T-helper 2 cell treated with Interferon-gamma antibody and Interleukin-4, amounts not matched to agents 100 ng/mL and 5 ng/mL, for 36 hours (primary cell): ENCODE measurements around the gene GPT2. TPM values are rescaled to one million over a fixed set of nuclear protein-coding genes. Genes with fewer than 3 reads are reported as not detected.

Experiments
- intact Hi-C: fragments of 100-400 bp; cut with micrococcal nuclease; formaldehyde crosslinking; loops from one replicate; pipeline ENCODE4 v1.15.1; 2023
- total RNA-seq: library from RNA; stranded (reverse); gene quantifications from 2 replicates; pipeline ENCODE4 v1.2.3, GENCODE V29; 2022

GPT2 gene
- total RNA-seq, 1 donor from 2014 or later = 8.0 TPM

- intact Hi-C loops = no loop called here
Observed at GRCh38 chr16:46918400-46918799, 34.2 kb downstream of the GPT2 start.

GRCh38 chr16:46918905-46919792 lies 35.0 kb downstream of the GPT2 start:
- intact Hi-C loops = no loop called here

- intact Hi-C loops = no loop called here
Observed at GRCh38 chr16:46920402-46921068, 36.4 kb downstream of the GPT2 start.

GRCh38 chr16:46922239-46922638 lies 38.1 kb downstream of the GPT2 start:
- intact Hi-C loops = no loop called here

- intact Hi-C loops = no loop called here
Observed at GRCh38 chr16:46923513-46924295, 39.5 kb downstream of the GPT2 start.

- intact Hi-C loops = no loop called here
Observed at GRCh38 chr16:46924402-46924801, 40.2 kb downstream of the GPT2 start.

GRCh38 chr16:46926470-46927225 lies 42.5 kb downstream of the GPT2 start:
- intact Hi-C loops = no loop called here

GRCh38 chr16:46927273-46927672 lies 43.1 kb downstream of the GPT2 start:
- intact Hi-C loops = no loop called here

- intact Hi-C loops = loop anchor here (1.0 kb wide), 2 partner anchors 75 to 256 kb away; no protein-coding TSS in a partner anchor
Observed at GRCh38 chr16:46928811-46929210, 44.6 kb downstream of the GPT2 start.

GRCh38 chr16:46929378-46930332 lies 45.5 kb downstream of the GPT2 start:
- intact Hi-C loops = loop anchor here (1.0 kb wide), 2 partner anchors 75 to 256 kb away; no protein-coding TSS in a partner anchor

GRCh38 chr16:46930861-46931260 lies 46.7 kb downstream of the GPT2 start:
- intact Hi-C loops = no loop called here

GRCh38 chr16:46932802-46933201 lies 48.6 kb downstream of the GPT2 start:
- intact Hi-C loops = no loop called here

GRCh38 chr16:46937536-46937935 lies 53.4 kb downstream of the GPT2 start:
- intact Hi-C loops = no loop called here

- intact Hi-C loops = loop anchor here (5.0 kb wide), 2 partner anchors 198 to 1173 kb away; partner anchors contain the start of gene NETO2
Observed at GRCh38 chr16:46944713-46945112, 60.6 kb downstream of the GPT2 start.

GRCh38 chr16:46947900-46948547 lies 63.9 kb downstream of the GPT2 start:
- intact Hi-C loops = loop anchor here (1.0 to 5.0 kb wide), 4 partner anchors 71 to 1217 kb away; partner anchors contain the start of gene NETO2

GRCh38 chr16:46948548-46949166 lies 64.5 kb downstream of the GPT2 start:
- intact Hi-C loops = loop anchor here (5.0 kb wide), 2 partner anchors 194 to 1169 kb away; partner anchors contain the start of gene NETO2

- intact Hi-C loops = loop anchor here (5.0 kb wide), 2 partner anchors 193 to 1168 kb away; partner anchors contain the start of gene NETO2
Observed at GRCh38 chr16:46949241-46949892, 65.2 kb downstream of the GPT2 start.

GRCh38 chr16:46950009-46950408 lies 65.8 kb downstream of the GPT2 start:
- intact Hi-C loops = no loop called here
